Loucy (cell line): ENCODE data around the gene MEMO1.

Experiments used
- CTCF ChIP-seq: fragments of 200-600 bp; sonication (generic); conservative IDR thresholded peaks from 2 replicates; pipeline ENCODE4 v1.5.1; 2014; ENCODE audit warnings: mild to moderate bottlenecking, antibody characterized with exemption, low read length
- EZH2phosphoT487 ChIP-seq: fragments of 200-600 bp; IDR thresholded peaks from 2 replicates; pipeline ENCODE4 v1.6.1; 2018; ENCODE audit warnings: antibody characterized with exemption, mild to moderate bottlenecking, moderate library complexity, borderline replicate concordance

GRCh38 chr2:31931916-31932315 lies 78.9 kb downstream of the MEMO1 start:
- no peak for TF ChIP-seq CTCF
- TF ChIP-seq EZH2phosphoT487 = no peak
